HG03442 (cell line): ENCODE data around the gene PHLDA2.

Source experiments
- ATAC-seq: cut with Tn5 transposase; IDR thresholded peaks from one replicate; pipeline ENCODE4 v1.9.1; 2021; ENCODE audit warnings: mild to moderate bottlenecking, moderate library complexity; ENCODE audit not compliant: unreplicated experiment

PHLDA2 gene

GRCh38 chr11:2883979-2884815 is 45.0 kb downstream of the PHLDA2 start:
- no peak for ATAC-seq

DNA sequence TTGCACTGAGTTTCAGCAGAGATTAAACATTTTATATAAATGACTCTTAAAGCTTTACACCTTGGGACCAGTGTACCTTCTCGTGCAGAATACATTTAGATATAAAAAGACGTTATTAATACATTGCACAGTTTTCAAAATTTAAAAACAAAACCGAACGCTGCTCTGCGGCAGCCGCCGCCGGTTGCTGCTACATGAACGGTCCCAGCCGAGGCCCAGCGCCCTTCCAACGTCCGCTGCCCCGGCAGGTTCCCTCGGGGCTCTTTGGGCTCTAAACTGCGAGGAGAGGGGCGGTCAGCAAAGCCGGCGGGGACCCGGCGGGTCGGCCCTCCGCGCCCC is 45.6 kb downstream of the PHLDA2 start:
- no peak for ATAC-seq

DNA sequence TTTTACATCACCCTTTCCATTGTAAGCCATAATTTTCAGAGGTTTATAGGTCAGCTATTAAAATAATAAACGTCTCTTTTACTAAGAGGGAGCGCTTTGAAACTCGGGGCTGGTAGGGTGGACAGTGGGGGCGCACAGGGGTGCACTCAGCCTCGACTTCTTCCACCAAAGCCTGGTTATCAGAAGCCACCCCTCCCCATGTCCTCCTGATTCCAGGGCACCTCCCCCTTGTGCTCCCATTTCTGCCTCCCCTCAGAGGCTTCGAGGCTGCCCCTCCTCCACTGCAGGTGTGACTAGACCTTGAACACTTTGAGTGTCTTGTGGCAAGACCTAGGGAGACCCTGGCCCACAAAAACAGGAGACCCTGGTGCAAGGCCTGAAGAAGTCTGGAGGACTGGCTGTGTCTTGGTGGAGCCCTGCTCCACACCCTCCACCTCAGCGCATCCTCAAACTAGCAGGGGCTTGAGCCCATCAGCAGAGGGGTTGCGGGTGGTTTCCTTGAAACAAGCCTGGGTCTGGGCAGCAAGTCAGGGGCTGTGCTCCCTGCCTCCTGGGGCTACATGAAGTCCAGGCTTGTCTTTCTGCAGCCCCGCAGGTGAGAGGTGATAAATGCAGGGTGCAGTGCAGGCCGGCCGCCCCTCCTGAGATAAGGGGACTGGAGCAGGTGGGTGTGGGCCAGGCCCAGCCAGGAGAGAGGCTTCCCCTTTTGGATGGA is 46.7 kb downstream of the PHLDA2 start:
- ATAC-seq = no peak

- ATAC-seq = no peak
These were observed 47.2 kb downstream of the PHLDA2 start for GRCh38 chr11:2881981-2882375.

- ATAC-seq = no peak
These were observed 47.9 kb downstream of the PHLDA2 start for GRCh38 chr11:2881076-2881980.

DNA sequence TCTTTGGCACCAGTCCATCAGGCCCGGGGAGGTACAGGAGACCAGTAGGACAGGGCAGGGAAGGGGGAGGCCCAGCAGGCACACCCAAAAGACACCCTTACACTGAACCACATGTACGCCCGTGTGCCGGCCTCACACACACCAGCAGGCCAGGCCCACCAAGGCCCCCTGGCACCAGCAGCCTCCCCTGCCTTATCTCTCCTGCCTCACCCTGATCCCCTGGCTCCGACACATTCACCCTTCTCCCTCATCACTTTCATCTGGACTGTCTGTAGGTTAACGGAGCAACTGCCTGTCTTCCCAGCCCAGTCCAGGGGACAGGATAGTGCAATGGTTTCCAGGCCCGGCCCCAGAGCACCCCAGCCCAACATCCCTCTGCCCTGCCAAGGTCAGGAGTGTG is 48.6 kb downstream of the PHLDA2 start:
- ATAC-seq = no peak

DNA sequence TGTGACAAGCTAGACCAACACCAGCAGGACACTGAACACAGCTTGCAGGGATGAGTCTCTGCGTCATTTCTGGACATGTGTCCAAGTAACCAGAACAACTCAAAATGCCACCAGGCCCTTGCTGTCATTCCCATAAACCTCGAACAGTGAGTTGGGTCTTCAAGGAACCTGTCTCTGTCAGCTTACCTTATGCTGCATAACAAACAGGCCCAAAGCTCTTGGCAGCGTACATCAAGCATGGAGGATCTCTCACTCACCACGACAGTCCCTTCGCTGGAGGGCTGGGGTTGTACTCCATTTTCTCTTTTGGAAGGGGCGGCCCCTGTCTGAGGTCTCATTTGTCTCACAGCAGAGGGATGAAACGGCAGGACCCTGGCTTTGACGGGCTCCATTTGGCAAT is 50.4 kb downstream of the PHLDA2 start:
- ATAC-seq = no peak
